Neural progenitor cell (in vitro differentiated cells): Measurements from ENCODE around the gene HOXC5.

Source experiments
- EZH2 ChIP-seq: fragments of 200-600 bp; sonication (generic); IDR thresholded peaks from 2 replicates; pipeline ENCODE4 v1.6.1; 2017; ENCODE audit warnings: antibody characterized with exemption, mild to moderate bottlenecking, moderate library complexity
- EZH2phosphoT487 ChIP-seq: fragments of 200-600 bp; sonication (generic); IDR thresholded peaks from 2 replicates; pipeline ENCODE4 v1.6.1; 2017; ENCODE audit warnings: antibody characterized with exemption
- TF ChIP-seq, protein P1 (sequence below): fragments of 200-600 bp; sonication (generic); IDR thresholded peaks from 2 replicates; pipeline ENCODE4 v1.5.1; 2017; ENCODE audit warnings: antibody characterized with exemption, mild to moderate bottlenecking

DNA sequence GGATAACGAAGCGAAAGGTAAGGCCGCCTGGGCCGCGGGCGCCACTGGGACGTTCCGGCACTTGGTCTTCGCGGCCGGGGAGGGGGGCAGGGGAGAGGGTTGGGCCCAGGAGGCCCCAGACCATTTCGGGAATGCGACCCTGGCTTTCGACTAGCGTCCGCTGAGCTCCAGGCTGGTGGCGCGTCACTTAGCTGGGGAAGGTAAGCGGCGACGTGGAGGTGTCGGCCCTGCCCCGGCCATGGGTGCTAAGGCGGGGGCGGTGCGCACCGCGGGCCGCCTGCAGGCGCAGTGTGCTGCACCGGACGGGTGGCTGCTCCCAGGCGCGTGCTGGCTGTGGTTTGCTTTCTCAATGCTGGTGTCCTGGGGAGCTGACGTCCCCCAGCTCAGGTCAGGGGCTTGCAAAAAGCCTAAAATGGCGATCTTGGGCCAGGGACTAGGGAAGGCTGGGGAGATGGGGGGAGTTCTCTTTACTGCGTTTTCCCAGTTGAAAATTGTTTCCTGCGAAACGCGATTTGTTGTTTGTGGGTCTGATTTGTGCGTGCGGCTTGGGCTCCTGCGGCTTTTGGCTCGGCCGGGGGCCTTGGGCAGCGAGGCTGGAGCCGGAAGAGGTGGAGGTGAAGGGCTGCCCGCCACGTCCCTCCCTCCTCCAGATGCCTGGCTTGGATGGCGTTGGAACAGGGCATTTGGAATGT lies 46.7 kb upstream of the HOXC5 start:
- TF ChIP-seq, protein P1, sequence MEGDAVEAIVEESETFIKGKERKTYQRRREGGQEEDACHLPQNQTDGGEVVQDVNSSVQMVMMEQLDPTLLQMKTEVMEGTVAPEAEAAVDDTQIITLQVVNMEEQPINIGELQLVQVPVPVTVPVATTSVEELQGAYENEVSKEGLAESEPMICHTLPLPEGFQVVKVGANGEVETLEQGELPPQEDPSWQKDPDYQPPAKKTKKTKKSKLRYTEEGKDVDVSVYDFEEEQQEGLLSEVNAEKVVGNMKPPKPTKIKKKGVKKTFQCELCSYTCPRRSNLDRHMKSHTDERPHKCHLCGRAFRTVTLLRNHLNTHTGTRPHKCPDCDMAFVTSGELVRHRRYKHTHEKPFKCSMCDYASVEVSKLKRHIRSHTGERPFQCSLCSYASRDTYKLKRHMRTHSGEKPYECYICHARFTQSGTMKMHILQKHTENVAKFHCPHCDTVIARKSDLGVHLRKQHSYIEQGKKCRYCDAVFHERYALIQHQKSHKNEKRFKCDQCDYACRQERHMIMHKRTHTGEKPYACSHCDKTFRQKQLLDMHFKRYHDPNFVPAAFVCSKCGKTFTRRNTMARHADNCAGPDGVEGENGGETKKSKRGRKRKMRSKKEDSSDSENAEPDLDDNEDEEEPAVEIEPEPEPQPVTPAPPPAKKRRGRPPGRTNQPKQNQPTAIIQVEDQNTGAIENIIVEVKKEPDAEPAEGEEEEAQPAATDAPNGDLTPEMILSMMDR = no peak
- TF ChIP-seq EZH2 = peak; percentile 99
- peak; percentile 97 for TF ChIP-seq EZH2phosphoT487
